IPS DF 4.7 (cell line): Measurements from ENCODE around the gene CACNA1C.

Experiments used
- DNase-seq: peaks from one replicate; pipeline ENCODE4 v3.0.0-alpha.2; 2013; ENCODE audit warnings: low spot score; ENCODE audit errors: extremely low read depth

Gene CACNA1C

GRCh38 chr12:2575245-2575644 lies 522.5 kb downstream of the CACNA1C start:
- DNase-seq, result no peak

GRCh38 chr12:2578211-2578610 lies 525.4 kb downstream of the CACNA1C start:
- no peak for DNase-seq

GRCh38 chr12:2578772-2579171 lies 526.0 kb downstream of the CACNA1C start:
- no peak for DNase-seq

DNA sequence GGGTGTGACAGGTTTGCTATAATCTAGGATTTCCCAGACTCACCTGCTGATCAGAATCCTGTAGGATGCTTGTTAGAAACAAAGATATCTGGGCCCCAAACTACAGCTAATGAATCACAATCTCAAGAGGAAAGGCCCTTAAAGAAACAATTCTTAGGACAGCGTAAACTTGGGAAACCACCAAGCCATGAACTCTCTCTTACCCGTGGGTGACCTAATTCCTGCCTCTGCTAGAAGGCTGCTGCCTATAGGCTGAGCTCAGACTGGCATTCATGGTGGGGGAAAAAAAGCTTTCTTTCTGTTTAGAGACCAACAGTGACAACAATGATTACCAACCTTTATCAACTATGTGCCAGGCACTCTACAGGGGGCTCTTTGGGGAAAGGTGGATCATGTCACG lies 528.0 kb downstream of the CACNA1C start:
- DNase-seq, result no peak

- no peak for DNase-seq
Measured at GRCh38 chr12:2581293-2582045, 528.7 kb downstream of the CACNA1C start.

DNA sequence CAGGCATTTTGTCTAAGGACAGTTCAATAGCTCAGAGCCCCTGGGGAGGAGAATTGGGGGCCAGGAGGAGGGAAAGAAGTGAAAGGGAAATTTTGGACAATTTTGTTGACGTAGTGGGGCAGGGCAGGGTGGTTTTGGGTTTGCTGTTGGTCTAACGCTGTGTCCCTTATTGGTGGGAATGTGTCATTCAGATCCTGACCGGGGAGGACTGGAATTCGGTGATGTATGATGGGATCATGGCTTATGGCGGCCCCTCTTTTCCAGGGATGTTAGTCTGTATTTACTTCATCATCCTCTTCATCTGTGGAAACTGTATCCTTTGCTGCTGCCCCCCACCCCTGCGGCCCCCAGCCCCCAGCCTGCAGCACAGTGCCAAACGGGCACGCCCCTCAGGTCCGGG lies 529.8 kb downstream of the CACNA1C start:
- no peak for DNase-seq

DNA sequence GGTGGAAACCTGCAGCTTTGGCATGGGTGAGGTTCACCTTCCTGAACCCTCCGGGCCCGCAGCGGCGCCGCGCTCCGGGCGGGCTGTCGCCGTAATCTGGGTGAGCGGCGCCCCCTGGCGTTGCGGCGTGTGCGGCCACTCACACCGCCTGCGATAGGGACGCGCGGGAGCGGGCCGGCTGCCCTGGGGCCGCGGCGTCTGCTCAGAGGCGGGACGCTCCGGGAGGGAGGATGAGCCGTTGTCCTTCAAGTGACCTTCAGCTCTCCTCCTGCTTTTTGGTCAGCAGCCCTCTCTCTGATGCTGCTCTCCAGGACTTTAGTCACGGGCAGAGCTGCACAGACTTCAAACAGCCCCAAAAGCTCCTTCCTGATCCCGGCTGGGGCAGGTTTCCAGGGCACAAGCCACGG lies 530.3 kb downstream of the CACNA1C start:
- no peak for DNase-seq

- DNase-seq, result no peak
Measured at GRCh38 chr12:2583642-2584401, 531.0 kb downstream of the CACNA1C start.

- no peak for DNase-seq
Measured at GRCh38 chr12:2586156-2587038, 533.6 kb downstream of the CACNA1C start.

- DNase-seq, result no peak
Measured at GRCh38 chr12:2588345-2588744, 535.6 kb downstream of the CACNA1C start.

GRCh38 chr12:2589381-2589780 lies 536.6 kb downstream of the CACNA1C start:
- DNase-seq, result no peak

- DNase-seq, result no peak
Measured at GRCh38 chr12:2593045-2593444, 540.3 kb downstream of the CACNA1C start.

- DNase-seq, result no peak
Measured at GRCh38 chr12:2596441-2596840, 543.7 kb downstream of the CACNA1C start.

GRCh38 chr12:2605301-2605700 lies 552.5 kb downstream of the CACNA1C start:
- DNase-seq, result no peak

DNA sequence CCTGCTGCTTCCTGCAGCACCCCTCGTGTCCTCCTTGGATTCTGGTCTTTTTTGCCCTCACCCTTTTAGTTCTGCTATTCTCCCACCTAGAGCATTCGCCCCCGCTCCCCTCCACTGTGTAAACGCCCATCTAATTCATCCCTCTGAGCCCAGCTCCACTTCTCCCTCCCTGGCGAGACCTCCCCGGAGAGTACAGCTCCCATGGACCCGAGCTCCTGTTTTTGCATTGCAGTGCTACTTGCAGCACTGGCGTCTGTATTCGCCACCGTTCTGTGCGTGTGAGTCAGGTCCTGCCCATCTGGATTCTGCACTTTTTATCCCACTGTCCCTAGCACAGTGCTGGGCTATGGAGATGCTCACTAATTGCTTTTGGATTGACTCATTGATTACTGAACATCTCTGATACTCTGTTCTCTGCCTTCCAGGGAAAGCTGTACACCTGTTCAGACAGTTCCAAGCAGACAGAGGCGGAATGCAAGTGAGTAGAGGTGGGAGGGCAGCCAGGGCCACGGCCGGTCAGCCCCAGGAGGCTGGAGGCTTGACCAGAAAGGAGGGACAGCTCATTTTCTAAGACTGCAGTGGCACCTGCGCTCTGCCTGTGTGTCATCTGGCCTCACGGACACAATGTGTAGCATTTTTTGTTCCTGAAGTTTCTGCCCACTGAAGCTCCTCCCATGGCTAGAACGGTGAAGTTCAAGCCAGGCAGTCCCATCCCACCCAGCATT lies 553.6 kb downstream of the CACNA1C start:
- DNase-seq, result no peak

DNA sequence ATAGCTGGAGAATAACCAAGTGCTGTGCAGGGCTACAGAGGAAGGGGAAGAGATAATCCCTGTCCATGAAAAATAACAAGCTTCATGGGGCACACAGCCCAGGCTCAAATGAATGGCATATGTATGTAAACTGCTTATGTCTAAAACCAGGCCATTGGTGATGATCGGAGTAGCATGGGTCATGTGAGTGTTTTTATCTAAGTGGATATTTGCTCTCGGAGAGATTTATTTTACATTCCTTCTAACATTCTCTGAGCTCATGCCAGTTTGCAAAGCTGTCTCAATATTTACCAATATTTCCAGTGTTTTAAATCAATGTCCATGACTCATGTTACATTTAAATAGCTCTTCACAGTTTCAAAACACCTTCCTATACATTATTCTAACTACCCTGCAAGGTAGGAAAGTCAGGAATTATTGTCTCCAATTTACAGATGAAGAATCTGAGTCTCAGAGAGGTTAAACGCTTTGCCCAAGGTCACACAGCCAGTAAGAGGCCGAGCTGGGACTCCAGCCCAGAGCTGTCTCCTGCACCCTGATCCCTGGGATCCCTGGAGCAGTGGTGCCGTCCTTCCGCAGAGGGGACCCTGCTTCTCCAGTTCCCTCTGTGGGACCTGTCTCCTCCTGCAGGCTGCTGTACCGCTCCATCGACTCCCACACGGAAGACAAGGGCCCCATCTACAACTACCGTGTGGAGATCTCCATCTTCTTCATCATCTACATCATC lies 555.3 kb downstream of the CACNA1C start:
- no peak for DNase-seq

DNA sequence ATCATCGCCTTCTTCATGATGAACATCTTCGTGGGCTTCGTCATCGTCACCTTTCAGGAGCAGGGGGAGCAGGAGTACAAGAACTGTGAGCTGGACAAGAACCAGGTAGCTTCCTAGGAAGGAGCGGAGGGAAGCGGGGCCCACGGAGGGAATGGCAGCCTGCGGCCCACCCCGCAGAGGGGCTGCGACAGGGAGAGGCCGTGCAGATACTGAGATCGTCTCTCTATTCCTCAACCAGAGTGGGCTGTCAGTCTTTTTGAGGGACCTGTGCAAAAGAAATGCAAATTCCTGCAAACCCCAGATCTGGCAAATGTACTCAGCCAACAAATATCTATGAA lies 555.8 kb downstream of the CACNA1C start:
- no peak for DNase-seq

DNA sequence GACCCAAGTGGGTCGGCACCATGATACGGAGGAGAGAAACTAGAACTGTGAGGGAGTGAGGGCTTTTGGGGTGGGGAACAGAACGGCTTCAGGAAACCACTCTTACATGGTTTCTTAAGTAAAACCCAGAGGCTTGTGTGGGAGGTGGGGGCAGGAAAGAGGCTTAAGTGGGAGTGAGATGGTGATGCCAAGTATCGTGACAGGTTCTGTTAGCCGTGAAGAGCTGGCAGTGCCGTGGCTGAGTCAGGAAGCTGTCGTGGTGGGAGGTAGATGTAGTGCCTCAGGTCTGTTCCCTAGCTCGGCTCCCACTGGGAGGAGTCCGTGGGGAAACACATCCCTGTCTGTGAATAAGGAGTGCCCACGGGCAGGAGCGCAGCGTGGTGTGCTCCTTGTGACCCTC lies 556.2 kb downstream of the CACNA1C start:
- no peak for DNase-seq

GRCh38 chr12:2610358-2610757 lies 557.6 kb downstream of the CACNA1C start:
- no peak for DNase-seq

- no peak for DNase-seq
Measured at GRCh38 chr12:2613326-2614073, 560.7 kb downstream of the CACNA1C start.
